MM.1S (cell line): Measurements from ENCODE around the gene SLC2A10.

Source experiments
- DNase-seq: peaks from one replicate; pipeline ENCODE4 v3.0.0-alpha.2; 2015
- H2AFZ ChIP-seq: fragments of 300-600 bp; sonication (generic); 2 replicates; pipeline ENCODE4 v1.6.0; 2016; ENCODE audit warnings: antibody characterized with exemption, low read length
- H3F3A ChIP-seq: fragments of 300-600 bp; sonication (generic); 2 replicates; pipeline ENCODE4 v1.6.1; 2016; ENCODE audit warnings: mild to moderate bottlenecking, antibody characterized with exemption, low read length, moderate library complexity, mixed read lengths; ENCODE audit not compliant: insufficient read depth
- H3K27ac ChIP-seq: fragments of 300-600 bp; sonication (generic); 2 replicates; pipeline ENCODE4 v1.5.1; 2016; ENCODE audit warnings: mild to moderate bottlenecking, low read length
- H3K27me3 ChIP-seq: fragments of 300-600 bp; sonication (generic); replicated peaks from 2 replicates; pipeline ENCODE4 v1.6.0; 2016; ENCODE audit warnings: low read length; ENCODE audit not compliant: insufficient read depth
- H3K36me3 ChIP-seq: fragments of 300-600 bp; sonication (generic); replicated peaks from 2 replicates; pipeline ENCODE4 v1.6.1; 2016; ENCODE audit warnings: mild to moderate bottlenecking, low read length, mixed read lengths; ENCODE audit not compliant: insufficient read depth
- H3K4me1 ChIP-seq: fragments of 300-600 bp; sonication (generic); 2 replicates; pipeline ENCODE4 v1.6.1; 2016; ENCODE audit warnings: low read length, mixed read lengths
- H3K4me2 ChIP-seq: fragments of 300-600 bp; sonication (generic); 2 replicates; pipeline ENCODE4 v1.6.0; 2016; ENCODE audit warnings: low read depth, low read length
- H3K4me3 ChIP-seq: fragments of 300-600 bp; sonication (generic); 2 replicates; pipeline ENCODE4 v1.5.1; 2016; ENCODE audit warnings: low read length, mixed read lengths
- H3K79me2 ChIP-seq: fragments of 300-600 bp; sonication (generic); 2 replicates; pipeline ENCODE4 v1.6.1; 2016; ENCODE audit warnings: mixed run types, low read length, mixed read lengths
- H3K9ac ChIP-seq: fragments of 300-600 bp; sonication (generic); 2 replicates; pipeline ENCODE4 v1.6.1; 2016; ENCODE audit warnings: low read length, mixed read lengths
- H3K9me2 ChIP-seq: fragments of 300-600 bp; sonication (generic); replicated peaks from 2 replicates; pipeline ENCODE4 v1.6.1; 2016; ENCODE audit warnings: mild to moderate bottlenecking, low read length, mixed read lengths; ENCODE audit not compliant: insufficient read depth
- H3K9me3 ChIP-seq: fragments of 300-600 bp; sonication (generic); replicated peaks from 2 replicates; pipeline ENCODE4 v1.6.1; 2016; ENCODE audit warnings: mild to moderate bottlenecking, low read length, mixed read lengths; ENCODE audit not compliant: insufficient read depth
- H4K20me1 ChIP-seq: fragments of 300-600 bp; sonication (generic); 2 replicates; pipeline ENCODE4 v1.6.1; 2016; ENCODE audit warnings: mild to moderate bottlenecking, low read length, moderate library complexity, mixed read lengths; ENCODE audit not compliant: insufficient read depth
- CTCF ChIP-seq: fragments of 300-600 bp; sonication (generic); IDR thresholded peaks from 2 replicates; pipeline ENCODE4 v1.5.1; 2016; ENCODE audit warnings: antibody characterized with exemption, low read length, mixed read lengths
- EZH2 ChIP-seq: fragments of 300-600 bp; sonication (generic); optimal IDR thresholded peaks from 2 replicates; pipeline ENCODE3; 2017; ENCODE audit warnings: low read depth, mild to moderate bottlenecking, antibody characterized with exemption, low read length, mixed read lengths
- EZH2phosphoT487 ChIP-seq: fragments of 300-600 bp; sonication (generic); IDR thresholded peaks from 2 replicates; pipeline ENCODE4 v1.6.1; 2018; ENCODE audit warnings: antibody characterized with exemption, low read length

SLC2A10 gene

GRCh38 chr20:46682063-46682821, 27.2 kb upstream of the SLC2A10 start:
- Histone ChIP-seq H3K4me3 (no peak overlapping the region), H3K4me2 (no peak overlapping the region), H3K79me2 (peaks cover 36% of the 10 kb centered on the region), H3K4me1 (peaks cover 49% of the 10 kb centered on the region), H4K20me1 (no peaks in the 10 kb centered on the region), H3K36me3 (peaks cover 5% of the 10 kb centered on the region; the same call in 1 of the 2 replicates), H3K9ac (no peak overlapping the region), H3K27ac (peak overlapping the region; percentile 5; the same call in 1 of the 2 replicates), H3K9me2 (no peaks in the 10 kb centered on the region), H3K9me3 (no peaks in the 10 kb centered on the region), H3F3A (peaks cover 14% of the 10 kb centered on the region; the same call in 1 of the 2 replicates), H3K27me3 (no peaks in the 10 kb centered on the region), H2AFZ (no peak overlapping the region)
- TF ChIP-seq CTCF (no peak), EZH2phosphoT487 (no peak), EZH2 (no peak)
- no peak for DNase-seq

DNA sequence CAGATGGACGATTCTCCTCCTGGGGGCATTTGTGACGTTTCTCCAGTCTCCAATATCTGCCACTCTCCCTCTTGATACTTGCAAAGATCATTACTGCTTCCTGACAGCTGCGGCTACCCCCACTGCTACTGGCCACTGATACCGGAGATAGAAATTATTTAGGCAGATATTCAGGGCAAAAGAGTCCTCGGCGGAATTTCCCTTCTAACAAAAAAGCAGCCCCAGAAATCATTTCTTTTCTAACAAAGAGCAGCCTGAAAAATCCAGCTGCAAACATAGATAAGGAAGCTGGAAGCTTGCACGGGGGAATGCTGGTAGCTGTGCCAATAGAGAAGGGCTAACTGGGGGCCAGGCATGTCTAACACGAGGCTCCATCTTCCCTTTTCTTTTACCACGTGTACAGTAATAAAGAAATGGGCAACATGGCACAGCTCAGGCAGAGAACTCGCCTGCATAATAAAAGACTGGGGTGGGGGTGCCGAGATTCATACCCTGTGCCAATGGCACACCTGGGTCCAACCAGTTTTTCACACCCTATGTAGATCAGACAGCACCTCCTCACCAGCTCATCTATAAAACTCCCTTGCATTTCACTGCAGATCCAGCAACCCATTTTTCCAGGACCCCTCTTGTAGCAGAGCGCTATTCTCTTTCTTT, 26.3 kb upstream of the SLC2A10 start:
- no peak overlapping the region for H2AFZ ChIP-seq
- no peaks in the 10 kb centered on the region for H3K9me2 ChIP-seq
- peaks cover 45% of the 10 kb centered on the region for H3K79me2 ChIP-seq
- H3K4me2 ChIP-seq, result 0 out of 2 replicates have a peak overlapping the region, but pooled peaks have one; percentile 4
- DNase-seq, result no peak
- no peaks in the 10 kb centered on the region for H4K20me1 ChIP-seq
- TF ChIP-seq EZH2 (no peak), EZH2phosphoT487 (no peak), CTCF (no peak)
- H3K4me3 ChIP-seq, result no peak overlapping the region
- H3K27me3 ChIP-seq, result no peaks in the 10 kb centered on the region
- H3K4me1 ChIP-seq, result peaks cover 52% of the 10 kb centered on the region
- peaks cover 5% of the 10 kb centered on the region; the same call in 1 of the 2 replicates for H3K36me3 ChIP-seq
- H3F3A ChIP-seq, result peaks cover 14% of the 10 kb centered on the region; the same call in 1 of the 2 replicates
- peak overlapping the region; percentile 10; the same call in 1 of the 2 replicates for H3K27ac ChIP-seq
- no peak overlapping the region for H3K9ac ChIP-seq
- no peaks in the 10 kb centered on the region for H3K9me3 ChIP-seq

DNA sequence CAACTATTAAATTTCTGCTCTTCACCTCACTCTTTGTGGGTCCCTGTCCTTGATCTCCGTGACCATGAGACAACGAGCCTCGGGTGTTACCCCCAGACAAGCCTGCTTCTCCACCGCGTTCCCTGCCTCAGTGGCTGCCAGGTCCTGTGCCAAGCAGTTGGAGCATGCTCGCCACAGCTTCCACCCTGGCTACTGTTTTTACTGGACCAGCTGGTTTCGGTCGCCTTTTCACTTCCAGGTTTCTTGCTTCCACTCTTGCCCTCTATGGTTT, 25.8 kb upstream of the SLC2A10 start:
- Histone ChIP-seq H3K9me2 (no peaks in the 10 kb centered on the region), H3K4me2 (0 out of 2 replicates have a peak overlapping the region, but pooled peaks have one; percentile 4), H3K27me3 (no peaks in the 10 kb centered on the region), H3K4me1 (peaks cover 52% of the 10 kb centered on the region), H4K20me1 (no peaks in the 10 kb centered on the region), H3K4me3 (no peak overlapping the region), H3K27ac (peak overlapping the region; percentile 10; the same call in 1 of the 2 replicates), H2AFZ (no peak overlapping the region), H3F3A (peaks cover 14% of the 10 kb centered on the region; the same call in 1 of the 2 replicates), H3K9ac (no peak overlapping the region), H3K9me3 (no peaks in the 10 kb centered on the region), H3K79me2 (peaks cover 49% of the 10 kb centered on the region), H3K36me3 (peaks cover 5% of the 10 kb centered on the region; the same call in 1 of the 2 replicates)
- TF ChIP-seq EZH2, result no peak
- no peak for TF ChIP-seq CTCF
- no peak for TF ChIP-seq EZH2phosphoT487
- DNase-seq, result no peak
